ENCODE measurements around the gene ZSWIM9. TPM values are rescaled to one million over a fixed set of nuclear protein-coding genes. Genes with fewer than 3 reads are reported as not detected.
"Not testable (repeated sequence)": the region's sequence is repeated elsewhere in the genome, so short reads cannot be mapped to it uniquely, and the experiment has no call there.

Gene ZSWIM9
- total RNA-seq, 4 donors from 2014 or later = 4.0 to 15.2 (median 10.4) TPM

- intact Hi-C loops (cut with DNase I) = no loop called here
- 81% methylated on average over 6 of the region's 6 CpGs for WGBS
- TF ChIP-seq CTCF (IDR thresholded peaks at IDR 0.05) (no peak), POLR2A (IDR thresholded peaks at IDR 0.05; ENCODE audit: low read depth) (no peak), POLR2AphosphoS5 (IDR thresholded peaks at IDR 0.05) (no peak), EP300 (IDR thresholded peaks at IDR 0.05) (no peak)
- H3K36me3 ChIP-seq = peaks cover 0 to 79% (median 46%) of the 10 kb centered on the region in 4 donors
- no peak overlapping the region for H3K4me3 ChIP-seq
- H3K9me3 ChIP-seq = no peaks in the 10 kb centered on the region
- no peak for DNase-seq (ENCODE audit: extremely low spot score)
- no peak overlapping the region for H3K27ac ChIP-seq (replicated peaks in 1 of 4)
- no peaks in the 10 kb centered on the region for H3K27me3 ChIP-seq
- H3K4me1 ChIP-seq = no peaks in the 10 kb centered on the region
These were observed 48.5 kb downstream of the ZSWIM9 start for GRCh38 chr19:48218997-48219396.

GRCh38 chr19:48220784-48221183 lies 50.3 kb downstream of the ZSWIM9 start:
- H3K4me1 ChIP-seq; H3K27ac ChIP-seq (replicated peaks in 1 of 4); H3K27me3 ChIP-seq; H3K4me3 ChIP-seq; H3K9me3 ChIP-seq; DNase-seq (ENCODE audit: extremely low spot score); intact Hi-C loops (cut with DNase I): not testable (repeated sequence)
- peaks cover 0 to 76% (median 40%) of the 10 kb centered on the region in 4 donors for H3K36me3 ChIP-seq
- WGBS = 98% methylated on average over 3 of the region's 3 CpGs

GRCh38 chr19:48221628-48222027 lies 51.1 kb downstream of the ZSWIM9 start:
- Histone ChIP-seq H3K4me3 (no peak overlapping the region), H3K4me1 (no peaks in the 10 kb centered on the region), H3K36me3 (peaks cover 0 to 78% (median 41%) of the 10 kb centered on the region in 4 donors), H3K9me3 (no peaks in the 10 kb centered on the region), H3K27me3 (no peaks in the 10 kb centered on the region), H3K27ac (replicated peaks in 1 of 4) (no peak overlapping the region)
- WGBS = 94% methylated on average over 5 of the region's 5 CpGs
- intact Hi-C loops (cut with DNase I) = no loop called here
- DNase-seq (ENCODE audit: extremely low spot score) = no peak
- TF ChIP-seq POLR2A (IDR thresholded peaks at IDR 0.05; ENCODE audit: low read depth) (no peak), CTCF (IDR thresholded peaks at IDR 0.05) (no peak), EP300 (IDR thresholded peaks at IDR 0.05) (no peak), POLR2AphosphoS5 (IDR thresholded peaks at IDR 0.05) (no peak)

GRCh38 chr19:48230555-48231129 lies 60.2 kb downstream of the ZSWIM9 start:
- TF ChIP-seq CTCF (IDR thresholded peaks at IDR 0.05) (no peak), POLR2AphosphoS5 (IDR thresholded peaks at IDR 0.05) (no peak), EP300 (IDR thresholded peaks at IDR 0.05) (no peak), POLR2A (IDR thresholded peaks at IDR 0.05; ENCODE audit: low read depth) (no peak)
- Histone ChIP-seq H3K27ac (replicated peaks in 1 of 4) (no peak overlapping the region), H3K36me3 (peaks cover 12 to 94% (median 75%) of the 10 kb centered on the region in 4 donors), H3K4me1 (no peaks in the 10 kb centered on the region), H3K27me3 (no peaks in the 10 kb centered on the region), H3K4me3 (no peak overlapping the region), H3K9me3 (no peaks in the 10 kb centered on the region)
- intact Hi-C loops (cut with DNase I) = no loop called here
- DNase-seq (ENCODE audit: extremely low spot score) = no peak
- WGBS = 83% methylated on average over 19 of the region's 19 CpGs

GRCh38 chr19:48237057-48237456 lies 66.6 kb downstream of the ZSWIM9 start:
- peaks cover 25 to 85% (median 69%) of the 10 kb centered on the region in 4 donors for H3K36me3 ChIP-seq
- no peaks in the 10 kb centered on the region for H3K9me3 ChIP-seq
- intact Hi-C loops (cut with DNase I) = no loop called here
- no peak overlapping the region for H3K4me3 ChIP-seq
- H3K4me1 ChIP-seq = no peaks in the 10 kb centered on the region
- H3K27ac ChIP-seq (replicated peaks in 1 of 4) = no peak overlapping the region
- TF ChIP-seq EP300 (IDR thresholded peaks at IDR 0.05) (no peak), POLR2A (IDR thresholded peaks at IDR 0.05; ENCODE audit: low read depth) (no peak), POLR2AphosphoS5 (IDR thresholded peaks at IDR 0.05) (no peak), CTCF (IDR thresholded peaks at IDR 0.05) (no peak)
- no peaks in the 10 kb centered on the region for H3K27me3 ChIP-seq
- no peak for DNase-seq (ENCODE audit: extremely low spot score)
- WGBS = 78% methylated on average over 3 of the region's 3 CpGs
